Suppressor macrophage treated with lipopolysaccharide for 1 hour (primary cell): ENCODE measurements around the gene FOXN3.
"Not testable (repeated sequence)": the region's sequence is repeated elsewhere in the genome, so short reads cannot be mapped to it uniquely, and the experiment has no call there.

Source experiments
- DNase-seq, 3 donors: peaks; one replicate each; pipeline ENCODE4 v3.0.0-alpha.2; 2020 to 2022

FOXN3 gene

GRCh38 chr14:89302396-89302950, 114.6 kb downstream of the FOXN3 start:
- no peak for DNase-seq

GRCh38 chr14:89299587-89299986, 117.4 kb downstream of the FOXN3 start:
- DNase-seq = no peak

GRCh38 chr14:89298056-89298834, 118.8 kb downstream of the FOXN3 start:
- no peak for DNase-seq

GRCh38 chr14:89296281-89296745, 120.7 kb downstream of the FOXN3 start:
- no peak for DNase-seq

- DNase-seq = no peak
Observed at GRCh38 chr14:89294872-89295271, 122.2 kb downstream of the FOXN3 start.

GRCh38 chr14:89294469-89294868, 122.6 kb downstream of the FOXN3 start:
- not testable (repeated sequence) for DNase-seq

- DNase-seq = no peak
Observed at GRCh38 chr14:89294060-89294459, 123.0 kb downstream of the FOXN3 start.

- DNase-seq = no peak
Observed at GRCh38 chr14:89293314-89293916, 123.6 kb downstream of the FOXN3 start.

GRCh38 chr14:89292579-89293313, 124.3 kb downstream of the FOXN3 start:
- peak; percentile 74 to 80 (median 74) for DNase-seq

- no peak for DNase-seq
Observed at GRCh38 chr14:89291351-89291940, 125.6 kb downstream of the FOXN3 start.

- no peak for DNase-seq
Observed at GRCh38 chr14:89290813-89291212, 126.2 kb downstream of the FOXN3 start.

- DNase-seq = no peak
Observed at GRCh38 chr14:89289477-89289876, 127.6 kb downstream of the FOXN3 start.

- DNase-seq = no peak
Observed at GRCh38 chr14:89288114-89288513, 128.9 kb downstream of the FOXN3 start.

- DNase-seq = no peak
Observed at GRCh38 chr14:89284333-89285058, 132.5 kb downstream of the FOXN3 start.

GRCh38 chr14:89283327-89284060, 133.5 kb downstream of the FOXN3 start:
- DNase-seq = no peak

- no peak for DNase-seq
Observed at GRCh38 chr14:89282191-89282590, 134.8 kb downstream of the FOXN3 start.

- peak; percentile 67 to 75 (median 73) for DNase-seq
Observed at GRCh38 chr14:89280600-89280999, 136.4 kb downstream of the FOXN3 start.

- DNase-seq = no peak
Observed at GRCh38 chr14:89279649-89280232, 137.3 kb downstream of the FOXN3 start.

- no peak for DNase-seq
Observed at GRCh38 chr14:89277203-89277602, 139.8 kb downstream of the FOXN3 start.

- peak; percentile 88 to 93 (median 92) for DNase-seq
Observed at GRCh38 chr14:89276424-89276975, 140.5 kb downstream of the FOXN3 start.
